GM19463 (cell line): ENCODE results near the gene IFNL1.
"Not testable (repeated sequence)": the region's sequence is repeated elsewhere in the genome, so short reads cannot be mapped to it uniquely, and the experiment has no call there.

Experiments
- ATAC-seq: cut with Tn5 transposase; IDR thresholded peaks from one replicate; pipeline ENCODE4 v1.9.1; 2021; ENCODE audit warnings: mild to moderate bottlenecking, moderate library complexity; ENCODE audit not compliant: unreplicated experiment

IFNL1 gene

GRCh38 chr19:39296055-39296645, at the start of gene IFNL1:
Gene IFNL1 (plus strand): TSS chr19:39296407. CDS start chr19:39296422, 15 bp downstream.
- no peak for ATAC-seq

GRCh38 chr19:39246951-39247669, 49.1 kb upstream of the IFNL1 start:
- no peak for ATAC-seq

GRCh38 chr19:39247701-39248664, 48.2 kb upstream of the IFNL1 start:
- ATAC-seq, result no peak

- no peak for ATAC-seq
Observed at GRCh38 chr19:39248806-39249205, 47.4 kb upstream of the IFNL1 start, which contains the start of gene IFNL4. Gene IFNL4 (minus strand): TSS chr19:39248856.

- no peak for ATAC-seq
Observed at GRCh38 chr19:39251081-39251480, 45.1 kb upstream of the IFNL1 start.

- ATAC-seq, result no peak
Observed at GRCh38 chr19:39251846-39252245, 44.4 kb upstream of the IFNL1 start.

- ATAC-seq, result no peak
Observed at GRCh38 chr19:39252458-39252857, 43.7 kb upstream of the IFNL1 start.

GRCh38 chr19:39253374-39254149, 42.6 kb upstream of the IFNL1 start:
- no peak for ATAC-seq

GRCh38 chr19:39254531-39255345, 41.5 kb upstream of the IFNL1 start:
- ATAC-seq, result no peak

- no peak for ATAC-seq
Observed at GRCh38 chr19:39257227-39257626, 39.0 kb upstream of the IFNL1 start.

GRCh38 chr19:39261704-39262103, 34.5 kb upstream of the IFNL1 start:
- no peak for ATAC-seq

GRCh38 chr19:39262496-39262895, 33.7 kb upstream of the IFNL1 start:
- no peak for ATAC-seq

GRCh38 chr19:39263912-39264305, 32.3 kb upstream of the IFNL1 start:
- no peak for ATAC-seq

GRCh38 chr19:39264306-39265290, 31.6 kb upstream of the IFNL1 start:
- ATAC-seq, result no peak

- no peak for ATAC-seq
Observed at GRCh38 chr19:39265321-39265916, 30.8 kb upstream of the IFNL1 start.

GRCh38 chr19:39268085-39268484, 28.1 kb upstream of the IFNL1 start, which contains the start of gene IFNL2:
Gene IFNL2 (plus strand): TSS chr19:39268396. CDS start chr19:39268569, 173 bp downstream.
- not testable (repeated sequence) for ATAC-seq

GRCh38 chr19:39268531-39269223, 27.5 kb upstream of the IFNL1 start:
- not testable (repeated sequence) for ATAC-seq
